Liver (tissue), 9 donors: ENCODE data around the gene MTCH1. TPM values are rescaled to one million over a fixed set of nuclear protein-coding genes. Genes with fewer than 3 reads are reported as not detected.

Experiments
- DNase-seq: peaks from one replicate; pipeline ENCODE4 v3.0.0-alpha.2; 2017; ENCODE audit warnings: low spot score
- H3K27ac ChIP-seq, 2 donors: one replicate each; pipeline ENCODE4 v1.7.0; 2013; ENCODE audit warnings: inconsistent platforms in 2 of 2, low read length in 2 of 2, control low read depth in 1 of 2, low read depth in 1 of 2, mild to moderate bottlenecking in 1 of 2
- H3K27me3 ChIP-seq, 4 donors: one replicate each; pipeline versions ENCODE4 v1.6.1 to v1.7.0; 2013; ENCODE audit warnings: low read length in 3 of 4, inconsistent platforms in 1 of 4, mild to moderate bottlenecking in 1 of 4, moderate library complexity in 1 of 4; ENCODE audit not compliant: control insufficient read depth in 4 of 4, insufficient read depth in 4 of 4
- H3K36me3 ChIP-seq, 4 donors: one replicate each; pipeline versions ENCODE4 v1.6.1 to v1.7.0; 2013; ENCODE audit warnings: low read length in 3 of 4, mild to moderate bottlenecking in 3 of 4, low read depth in 1 of 4, moderate library complexity in 1 of 4; ENCODE audit not compliant: control insufficient read depth in 4 of 4, insufficient read depth in 3 of 4
- H3K4me1 ChIP-seq, 4 donors: one replicate each; pipeline versions ENCODE4 v1.6.1 to v1.7.0; 2013; ENCODE audit warnings: low read length in 3 of 4, mild to moderate bottlenecking in 3 of 4, moderate library complexity in 1 of 4; ENCODE audit not compliant: control insufficient read depth in 4 of 4, insufficient read depth in 4 of 4
- H3K4me3 ChIP-seq, 3 donors: one replicate each; pipeline versions ENCODE4 v1.6.1 to v1.7.0; 2013; ENCODE audit warnings: low read length in 3 of 3, control low read depth in 1 of 3, low read depth in 1 of 3, mild to moderate bottlenecking in 1 of 3
- H3K9ac ChIP-seq, 2 donors: one replicate each; pipeline ENCODE4 v1.7.0; 2013; ENCODE audit warnings: low read length in 2 of 2, mild to moderate bottlenecking in 2 of 2, moderate library complexity in 2 of 2, control low read depth in 1 of 2, low read depth in 1 of 2
- H3K9me3 ChIP-seq, 4 donors: one replicate each; pipeline versions ENCODE4 v1.6.1 to v1.7.0; 2013; ENCODE audit warnings: low read length in 3 of 4; ENCODE audit not compliant: control insufficient read depth in 4 of 4
- EGR1 ChIP-seq, 2 donors: IDR thresholded peaks; 2 replicates each; pipeline ENCODE4 v1.6.1; 2016 to 2018; ENCODE audit warnings: antibody characterized with exemption in 2 of 2, low read depth in 2 of 2
- FOXA1 ChIP-seq: IDR thresholded peaks from 2 replicates; pipeline ENCODE4 v1.6.1; 2016; ENCODE audit warnings: antibody characterized with exemption
- GABPA ChIP-seq, 2 donors: IDR thresholded peaks in 1 of 2; conservative IDR thresholded peaks in 1 of 2; 2 replicates each; pipeline ENCODE4 v1.6.1; 2016; ENCODE audit warnings: antibody characterized with exemption in 2 of 2, mild to moderate bottlenecking in 1 of 2, moderate library complexity in 1 of 2
- HNF4A ChIP-seq, 2 donors: conservative IDR thresholded peaks; 2 replicates each; pipeline ENCODE4 v1.6.1; 2016; ENCODE audit warnings: antibody characterized with exemption in 2 of 2, mild to moderate bottlenecking in 2 of 2
- HNF4G ChIP-seq: IDR thresholded peaks from 2 replicates; pipeline ENCODE4 v1.6.1; 2016; ENCODE audit warnings: antibody characterized with exemption
- JUND ChIP-seq, 2 donors: IDR thresholded peaks; 2 replicates each; pipeline ENCODE4 v1.6.1; 2016; ENCODE audit warnings: antibody characterized with exemption in 2 of 2
- NR2F2 ChIP-seq: IDR thresholded peaks from 2 replicates; pipeline ENCODE4 v1.6.1; 2016; ENCODE audit warnings: antibody characterized with exemption
- RAD21 ChIP-seq, 2 donors: IDR thresholded peaks; 2 replicates each; pipeline ENCODE4 v1.6.1; 2016; ENCODE audit warnings: antibody characterized with exemption in 2 of 2, mild to moderate bottlenecking in 2 of 2
- REST ChIP-seq: IDR thresholded peaks from 2 replicates; pipeline ENCODE4 v1.6.1; 2016; ENCODE audit warnings: antibody characterized with exemption, mild to moderate bottlenecking
- RXRA ChIP-seq, 2 donors: IDR thresholded peaks; 2 replicates each; pipeline ENCODE4 v1.6.1; 2017 to 2018; ENCODE audit warnings: antibody characterized with exemption in 2 of 2, mild to moderate bottlenecking in 1 of 2
- SP1 ChIP-seq: IDR thresholded peaks from 2 replicates; pipeline ENCODE4 v1.6.1; 2018; ENCODE audit warnings: antibody characterized with exemption, mild to moderate bottlenecking
- TAF1 ChIP-seq: conservative IDR thresholded peaks from 2 replicates; pipeline ENCODE4 v1.6.1; 2016; ENCODE audit warnings: antibody characterized with exemption, mild to moderate bottlenecking
- YY1 ChIP-seq: IDR thresholded peaks from 2 replicates; pipeline ENCODE4 v1.6.1; 2016; ENCODE audit warnings: antibody characterized with exemption, mild to moderate bottlenecking
- WGBS: extraction: QIAGEN DNeasy Blood & Tissue Kit; methylation state at CpG from one replicate; pipeline ENCODE4 v1.1.7; 2013; 5-methylcytosine and 5-hydroxymethylcytosine counted together
- polyA plus RNA-seq, 2 donors: library from polyadenylated mRNA; stranded (reverse) in 1 of 2; unstranded in 1 of 2; fragments of 200-250 nt in 1 of 2; fragments of >200 nt in 1 of 2; fragmentation: Nextera tagmentation in 1 of 2; extraction: Ambion mirVana in 1 of 2; gene quantifications; one replicate each; pipeline versions ENCODE4 v1.2.1 to v1.2.3, GENCODE V29; 2013 to 2015
- total RNA-seq, 2 donors: library from RNA; depleted of rRNA; stranded (reverse); fragments of >200 nt; gene quantifications; one replicate each; pipeline ENCODE4 v1.2.3, GENCODE V29; 2014
- TF ChIP-seq, protein P1 (sequence below): IDR thresholded peaks from 2 replicates; pipeline ENCODE4 v1.6.1; 2016; ENCODE audit warnings: antibody characterized with exemption
- TF ChIP-seq, protein P2 (sequence below): IDR thresholded peaks from 2 replicates; pipeline ENCODE4 v1.6.1; 2016; ENCODE audit warnings: antibody characterized with exemption
- TF ChIP-seq, protein P3 (sequence below): IDR thresholded peaks from 2 replicates; pipeline ENCODE4 v1.6.1; 2016; ENCODE audit warnings: antibody characterized with exemption
- TF ChIP-seq, protein P4 (sequence below): fragments of 150-350 bp; IDR thresholded peaks from 2 replicates; pipeline ENCODE4 v1.5.1; 2017; ENCODE audit warnings: improper control_type of control experiment, low read depth, low read length; ENCODE audit not compliant: missing input control
- donor health status: healthy.
- donor health status: healthy.
- donor health status: healthy.
- donor health status: healthy.
- donor health status: healthy.

Gene MTCH1
- total and polyA plus RNA-seq, 4 donors: 61.5 to 79.6 (median 74.1) TPM

- H3K27ac ChIP-seq: no peak overlapping the region
- no peaks in the 10 kb centered on the region for H3K27me3 ChIP-seq
- TF ChIP-seq, protein P1, sequence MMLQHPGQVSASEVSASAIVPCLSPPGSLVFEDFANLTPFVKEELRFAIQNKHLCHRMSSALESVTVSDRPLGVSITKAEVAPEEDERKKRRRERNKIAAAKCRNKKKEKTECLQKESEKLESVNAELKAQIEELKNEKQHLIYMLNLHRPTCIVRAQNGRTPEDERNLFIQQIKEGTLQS: no peak
- TF ChIP-seq RXRA (IDR thresholded peaks at IDR 0.05): no peak
- TF ChIP-seq SP1: no peak
- TF ChIP-seq REST: no peak
- no peak for TF ChIP-seq YY1
- no peak for TF ChIP-seq JUND (IDR thresholded peaks at IDR 0.05)
- TF ChIP-seq GABPA (IDR thresholded peaks at IDR 0.05 in 1 of 2, conservative IDR thresholded peaks at IDR 0.05 in 1 of 2): no peak
- no peak for TF ChIP-seq HNF4A (conservative IDR thresholded peaks at IDR 0.05)
- TF ChIP-seq NR2F2: no peak
- TF ChIP-seq, protein P2, sequence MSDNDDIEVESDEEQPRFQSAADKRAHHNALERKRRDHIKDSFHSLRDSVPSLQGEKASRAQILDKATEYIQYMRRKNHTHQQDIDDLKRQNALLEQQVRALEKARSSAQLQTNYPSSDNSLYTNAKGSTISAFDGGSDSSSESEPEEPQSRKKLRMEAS: no peak
- no peak for TF ChIP-seq TAF1
- H3K9ac ChIP-seq: no peak overlapping the region
- no peak for DNase-seq
- no peaks in the 10 kb centered on the region for H3K4me1 ChIP-seq
- H3K9me3 ChIP-seq: no peaks in the 10 kb centered on the region
- no peak overlapping the region for H3K4me3 ChIP-seq
- H3K36me3 ChIP-seq: no peaks in the 10 kb centered on the region
- 94% methylated on average over 10 of the region's 10 CpGs for WGBS
Observed at GRCh38 chr6:37010402-37010892, 24.5 kb upstream of the MTCH1 start.

GRCh38 chr6:37008484-37009465 is 22.8 kb upstream of the MTCH1 start:
- Histone ChIP-seq H3K9me3 (no peaks in the 10 kb centered on the region), H3K27me3 (no peaks in the 10 kb centered on the region), H3K4me1 (no peaks in the 10 kb centered on the region), H3K27ac (no peak overlapping the region), H3K9ac (no peak overlapping the region), H3K4me3 (no peak overlapping the region), H3K36me3 (no peaks in the 10 kb centered on the region)
- 90% methylated on average over 15 of the region's 15 CpGs for WGBS
- no peak for DNase-seq
- TF ChIP-seq HNF4G: no peak
- TF ChIP-seq NR2F2: no peak
- no peak for TF ChIP-seq GABPA (IDR thresholded peaks at IDR 0.05 in 1 of 2, conservative IDR thresholded peaks at IDR 0.05 in 1 of 2)
- TF ChIP-seq SP1: no peak
- TF ChIP-seq, protein P3, sequence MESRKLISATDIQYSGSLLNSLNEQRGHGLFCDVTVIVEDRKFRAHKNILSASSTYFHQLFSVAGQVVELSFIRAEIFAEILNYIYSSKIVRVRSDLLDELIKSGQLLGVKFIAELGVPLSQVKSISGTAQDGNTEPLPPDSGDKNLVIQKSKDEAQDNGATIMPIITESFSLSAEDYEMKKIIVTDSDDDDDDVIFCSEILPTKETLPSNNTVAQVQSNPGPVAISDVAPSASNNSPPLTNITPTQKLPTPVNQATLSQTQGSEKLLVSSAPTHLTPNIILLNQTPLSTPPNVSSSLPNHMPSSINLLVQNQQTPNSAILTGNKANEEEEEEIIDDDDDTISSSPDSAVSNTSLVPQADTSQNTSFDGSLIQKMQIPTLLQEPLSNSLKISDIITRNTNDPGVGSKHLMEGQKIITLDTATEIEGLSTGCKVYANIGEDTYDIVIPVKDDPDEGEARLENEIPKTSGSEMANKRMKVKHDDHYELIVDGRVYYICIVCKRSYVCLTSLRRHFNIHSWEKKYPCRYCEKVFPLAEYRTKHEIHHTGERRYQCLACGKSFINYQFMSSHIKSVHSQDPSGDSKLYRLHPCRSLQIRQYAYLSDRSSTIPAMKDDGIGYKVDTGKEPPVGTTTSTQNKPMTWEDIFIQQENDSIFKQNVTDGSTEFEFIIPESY: no peak
- TF ChIP-seq, protein P2: no peak
- no peak for TF ChIP-seq JUND (IDR thresholded peaks at IDR 0.05)
- TF ChIP-seq, protein P1: no peak
- no peak for TF ChIP-seq EGR1 (IDR thresholded peaks at IDR 0.05; ENCODE audit: low read depth in 2 of 2)
- no peak for TF ChIP-seq FOXA1
- no peak for TF ChIP-seq HNF4A (conservative IDR thresholded peaks at IDR 0.05)
- no peak for TF ChIP-seq TAF1
- TF ChIP-seq RAD21 (IDR thresholded peaks at IDR 0.05): no peak
- TF ChIP-seq, protein P4, sequence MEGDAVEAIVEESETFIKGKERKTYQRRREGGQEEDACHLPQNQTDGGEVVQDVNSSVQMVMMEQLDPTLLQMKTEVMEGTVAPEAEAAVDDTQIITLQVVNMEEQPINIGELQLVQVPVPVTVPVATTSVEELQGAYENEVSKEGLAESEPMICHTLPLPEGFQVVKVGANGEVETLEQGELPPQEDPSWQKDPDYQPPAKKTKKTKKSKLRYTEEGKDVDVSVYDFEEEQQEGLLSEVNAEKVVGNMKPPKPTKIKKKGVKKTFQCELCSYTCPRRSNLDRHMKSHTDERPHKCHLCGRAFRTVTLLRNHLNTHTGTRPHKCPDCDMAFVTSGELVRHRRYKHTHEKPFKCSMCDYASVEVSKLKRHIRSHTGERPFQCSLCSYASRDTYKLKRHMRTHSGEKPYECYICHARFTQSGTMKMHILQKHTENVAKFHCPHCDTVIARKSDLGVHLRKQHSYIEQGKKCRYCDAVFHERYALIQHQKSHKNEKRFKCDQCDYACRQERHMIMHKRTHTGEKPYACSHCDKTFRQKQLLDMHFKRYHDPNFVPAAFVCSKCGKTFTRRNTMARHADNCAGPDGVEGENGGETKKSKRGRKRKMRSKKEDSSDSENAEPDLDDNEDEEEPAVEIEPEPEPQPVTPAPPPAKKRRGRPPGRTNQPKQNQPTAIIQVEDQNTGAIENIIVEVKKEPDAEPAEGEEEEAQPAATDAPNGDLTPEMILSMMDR: no peak
- TF ChIP-seq RXRA (IDR thresholded peaks at IDR 0.05): no peak
- TF ChIP-seq REST: no peak
